H1 (cell line): ENCODE data around the gene DISC1. TPM values are rescaled to one million over a fixed set of nuclear protein-coding genes. Genes with fewer than 3 reads are reported as not detected.
"Not testable (repeated sequence)": the region's sequence is repeated elsewhere in the genome, so short reads cannot be mapped to it uniquely, and the experiment has no call there.

ENCODE experiments used
- CTCF ChIA-PET: fragments of 300-600 bp; sonication (Branson Sonifier 250); formaldehyde crosslinking; loops from one replicate; lab custom pipeline; 2021; ENCODE audit not compliant: partially characterized antibody; lab: Charles Lee
- POLR2A ChIA-PET: fragments of 300-600 bp; sonication (Branson Sonifier 250); formaldehyde crosslinking; loops from one replicate; lab custom pipeline; 2021; ENCODE audit warnings: inconsistent platforms; ENCODE audit not compliant: partially characterized antibody; lab: Charles Lee
- DNase-seq, 2 experiments: peaks; one replicate each; pipeline versions ENCODE4 v3.0.0 to v3.0.0-alpha.2; 2010 to 2022; ENCODE audit warnings: low spot score in 2 of 2, low read depth in 1 of 2, mixed read lengths in 1 of 2
- FAIRE-seq: peaks from 2 replicates; lab custom pipeline; 2011; peaks lifted over from hg19 to GRCh38; lab: Jason Lieb, UNC
- H2AFZ ChIP-seq: 2 replicates; pipeline ENCODE4 v1.8.1; 2012; ENCODE audit warnings: low read length, inconsistent platforms
- H2AK5ac ChIP-seq: 2 replicates; pipeline ENCODE4 v1.6.1; 2013; ENCODE audit warnings: low read depth, low read length
- H2BK120ac ChIP-seq: replicated peaks from 2 replicates; pipeline ENCODE3; 2013; ENCODE audit warnings: low read depth, low read length, inconsistent platforms
- H2BK12ac ChIP-seq: 2 replicates; pipeline ENCODE4 v1.6.1; 2013; ENCODE audit warnings: low read depth, low read length
- H2BK15ac ChIP-seq: 2 replicates; pipeline ENCODE4 v1.6.1; 2013; ENCODE audit warnings: low read length
- H2BK20ac ChIP-seq: 2 replicates; pipeline ENCODE4 v1.6.1; 2013; ENCODE audit warnings: low read length
- H2BK5ac ChIP-seq: 2 replicates; pipeline ENCODE4 v1.6.1; 2013; ENCODE audit warnings: low read depth, low read length
- H3K14ac ChIP-seq: 2 replicates; pipeline ENCODE4 v1.6.1; 2013; ENCODE audit warnings: inconsistent platforms; ENCODE audit not compliant: insufficient read length
- H3K18ac ChIP-seq: 2 replicates; pipeline ENCODE4 v1.6.1; 2013; ENCODE audit warnings: low read length; ENCODE audit errors: extremely low read depth
- H3K23ac ChIP-seq: 2 replicates; pipeline ENCODE4 v1.6.1; 2013; ENCODE audit warnings: inconsistent platforms; ENCODE audit not compliant: insufficient read length
- H3K23me2 ChIP-seq: 2 replicates; pipeline ENCODE4 v1.6.1; 2013; ENCODE audit warnings: low read depth, low read length
- H3K27ac ChIP-seq: 2 replicates; pipeline ENCODE4 v1.6.1; 2011; ENCODE audit warnings: low read depth, low read length, inconsistent platforms
- H3K27me3 ChIP-seq, 4 experiments: replicated peaks in 1 of 4; 1 replicate in 1 of 4; 2 replicates in 3 of 4; pipeline versions ENCODE4 v1.6.1 to v1.8.1; 2011 to 2013; ENCODE audit warnings: low read length in 3 of 4, mild to moderate bottlenecking in 3 of 4, inconsistent platforms in 2 of 4, mixed read lengths in 2 of 4, moderate library complexity in 1 of 4; ENCODE audit not compliant: control insufficient read depth in 3 of 4, insufficient read depth in 3 of 4; ENCODE audit errors: extremely low read depth in 1 of 4
- H3K36me3 ChIP-seq, 4 experiments: 2 replicates each; pipeline versions ENCODE4 v1.6.1 to v1.8.1; 2011 to 2013; ENCODE audit warnings: mild to moderate bottlenecking in 4 of 4, low read length in 3 of 4, moderate library complexity in 2 of 4, control low read depth in 1 of 4, inconsistent platforms in 1 of 4; ENCODE audit not compliant: insufficient read depth in 4 of 4, control insufficient read depth in 2 of 4
- H3K4ac ChIP-seq: replicated peaks from 2 replicates; pipeline ENCODE3; 2013; ENCODE audit warnings: low read length, low read depth, mixed read lengths, inconsistent platforms; ENCODE audit not compliant: insufficient read length
- H3K4me1 ChIP-seq, 4 experiments: replicated peaks in 1 of 4; 1 replicate in 1 of 4; 2 replicates in 3 of 4; pipeline versions ENCODE4 v1.6.1 to v1.8.1; 2011 to 2013; ENCODE audit warnings: low read length in 3 of 4, inconsistent platforms in 2 of 4, mixed read lengths in 1 of 4; ENCODE audit not compliant: insufficient read depth in 4 of 4, control insufficient read depth in 3 of 4
- H3K4me2 ChIP-seq, 2 experiments: 2 replicates each; pipeline versions ENCODE4 v1.6.1 to v1.8.1; 2011 to 2013; ENCODE audit warnings: low read depth in 2 of 2, low read length in 2 of 2, control low read depth in 1 of 2, inconsistent platforms in 1 of 2, mild to moderate bottlenecking in 1 of 2; ENCODE audit not compliant: insufficient read depth in 1 of 2
- H3K4me3 ChIP-seq, 4 experiments: fragments of 200-600, 300-600 bp in 1 of 4; sonication (generic), shearing (Covaris generic), sonication (Bioruptor Twin) in 1 of 4; 2 replicates each; pipeline versions ENCODE4 v1.5.1 to v1.8.1; 2011 to 2016; ENCODE audit warnings: low read length in 4 of 4, low read depth in 3 of 4, control low read depth in 2 of 4, inconsistent platforms in 2 of 4, mild to moderate bottlenecking in 2 of 4, mixed read lengths in 1 of 4, moderate library complexity in 1 of 4; ENCODE audit not compliant: insufficient read depth in 2 of 4; ENCODE audit errors: extremely low read depth in 1 of 4
- H3K56ac ChIP-seq: replicated peaks from 2 replicates; pipeline ENCODE3; 2013; ENCODE audit warnings: low read depth, mild to moderate bottlenecking, mixed read lengths, low read length, inconsistent platforms; ENCODE audit not compliant: insufficient read length
- H3K79me1 ChIP-seq: 2 replicates; pipeline ENCODE4 v1.6.1; 2013; ENCODE audit warnings: low read depth, low read length, control low read depth
- H3K79me2 ChIP-seq, 2 experiments: 2 replicates each; pipeline versions ENCODE4 v1.6.1 to v1.8.1; 2012 to 2013; ENCODE audit warnings: low read length in 2 of 2, mild to moderate bottlenecking in 2 of 2, inconsistent platforms in 1 of 2; ENCODE audit not compliant: insufficient read depth in 2 of 2, control insufficient read depth in 1 of 2
- H3K9ac ChIP-seq, 4 experiments: replicated peaks in 1 of 4; 1 replicate in 1 of 4; 2 replicates in 3 of 4; pipeline versions ENCODE4 v1.6.1 to v1.8.1; 2011 to 2013; ENCODE audit warnings: low read depth in 3 of 4, low read length in 3 of 4, control low read depth in 2 of 4, mild to moderate bottlenecking in 2 of 4, moderate library complexity in 2 of 4, inconsistent platforms in 1 of 4; ENCODE audit errors: extremely low read depth in 1 of 4
- H3K9me3 ChIP-seq, 2 experiments: 2 replicates each; pipeline versions ENCODE4 v1.6.1 to v1.8.1; 2012 to 2013; ENCODE audit warnings: mild to moderate bottlenecking in 2 of 2, moderate library complexity in 2 of 2, control low read depth in 1 of 2, inconsistent platforms in 1 of 2, low read depth in 1 of 2, low read length in 1 of 2, mixed read lengths in 1 of 2; ENCODE audit not compliant: insufficient read depth in 2 of 2
- H4K20me1 ChIP-seq, 2 experiments: replicated peaks in 1 of 2; 2 replicates each; pipeline versions ENCODE3 to v1.8.1; 2011 to 2013; ENCODE audit warnings: inconsistent platforms in 2 of 2, low read length in 2 of 2, mild to moderate bottlenecking in 1 of 2; ENCODE audit not compliant: insufficient read depth in 2 of 2, control insufficient read depth in 1 of 2
- H4K5ac ChIP-seq: 2 replicates; pipeline ENCODE4 v1.6.1; 2013; ENCODE audit warnings: low read length, low read depth, mixed read lengths, inconsistent platforms; ENCODE audit not compliant: insufficient read length
- H4K8ac ChIP-seq: 2 replicates; pipeline ENCODE4 v1.8.0; 2013; ENCODE audit warnings: mild to moderate bottlenecking, moderate library complexity, low read length, inconsistent platforms; ENCODE audit not compliant: insufficient read depth; ENCODE audit errors: extremely low read depth
- H4K91ac ChIP-seq: replicated peaks from 2 replicates; pipeline ENCODE3; 2013; ENCODE audit warnings: low read length, mixed read lengths, inconsistent platforms; ENCODE audit not compliant: insufficient read length
- WGBS, 2 experiments: shearing (Covaris generic) in 1 of 2; methylation state at CpG; one replicate each; pipeline versions ENCODE4 v1.1.6 to v1.1.7; 2013 to 2015; ENCODE audit warnings: low lambda C conversion rate in 2 of 2, mixed read lengths in 2 of 2, inconsistent platforms in 1 of 2, low coverage in 1 of 2, missing lambda C conversion rate in 1 of 2; ENCODE audit not compliant: insufficient replicate concordance in 2 of 2, insufficient coverage in 1 of 2, insufficient read length in 1 of 2; ENCODE audit errors: extremely low coverage in 1 of 2, missing lambda C conversion rate in 1 of 2; 5-methylcytosine and 5-hydroxymethylcytosine counted together
- polyA plus RNA-seq, 7 experiments: library from polyadenylated mRNA; depleted of rRNA in 3 of 7; stranded (reverse) in 5 of 7; unstranded in 2 of 7; fragments of >200 nt in 5 of 7; fragments of 200-250 nt in 2 of 7; gene quantifications; 1 replicate in 5 of 7; 2 replicates in 1 of 7; 4 replicates in 1 of 7; pipeline versions ENCODE4 v1.2.1 to v1.2.3, GENCODE V29; 2011 to 2013; ENCODE audit warnings: missing spikeins in 2 of 7, mixed read lengths in 2 of 7
- total RNA-seq: library from RNA; stranded (reverse); fragmentation: NEBNext Ultra II Directional; extraction: Animal tissue kit (Norgen Biotek cat#: 25700); gene quantifications from 2 replicates; pipeline ENCODE4 v1.2.1, GENCODE V29; 2021

The DISC1 gene
- total and polyA plus RNA-seq, 2 of the 8 experiments (the other 6 are each of a cell fraction or from before 2014, with no cell fraction given), result 1.1 to 3.5 TPM

DNA sequence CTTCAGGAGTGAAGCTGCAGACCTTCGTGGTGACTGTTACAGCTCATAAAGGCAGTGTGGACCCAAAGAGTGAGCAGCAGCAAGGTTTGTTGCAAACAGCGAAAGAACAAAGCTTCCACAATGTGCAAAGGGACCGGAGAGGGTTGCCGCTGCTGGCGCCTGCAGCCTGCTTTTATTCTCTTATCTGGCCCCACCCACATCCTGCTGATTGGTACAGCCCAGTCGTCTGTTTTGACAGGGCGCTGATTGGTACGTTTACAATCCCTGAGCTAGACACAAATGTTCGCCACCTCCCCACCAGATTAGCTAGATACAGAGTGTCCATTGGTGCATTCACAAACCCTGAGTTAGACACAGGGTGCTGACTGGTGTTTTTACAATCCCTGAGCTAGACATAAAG lies 14.9 kb downstream of the DISC1 start:
- H4K5ac ChIP-seq, H3K4me1 ChIP-seq, H4K91ac ChIP-seq, H3K79me2 ChIP-seq, DNase-seq, FAIRE-seq, H3K23ac ChIP-seq, H3K56ac ChIP-seq, H2AK5ac ChIP-seq, H2BK20ac ChIP-seq, H3K4me3 ChIP-seq, H3K23me2 ChIP-seq, H3K36me3 ChIP-seq, H2BK5ac ChIP-seq, H3K14ac ChIP-seq, H2BK12ac ChIP-seq, H2AFZ ChIP-seq, H4K8ac ChIP-seq, H3K27ac ChIP-seq, H2BK15ac ChIP-seq, H3K27me3 ChIP-seq, H4K20me1 ChIP-seq, H3K9me3 ChIP-seq, H3K18ac ChIP-seq, H3K79me1 ChIP-seq, H2BK120ac ChIP-seq, H3K9ac ChIP-seq, H3K4ac ChIP-seq, POLR2A ChIA-PET, H3K4me2 ChIP-seq: not testable (repeated sequence)
- WGBS, 2 experiments, result 84% methylated on average over 9 of the region's 9 CpGs; no CpG with 5 or more reads in 1 of the 2 experiments
- CTCF ChIA-PET, result interaction anchor here (0.9 to 4.9 kb wide), 2 partner anchors 33 to 51 kb away, joined by 3 to 13 read pairs; no protein-coding TSS in a partner anchor

DNA sequence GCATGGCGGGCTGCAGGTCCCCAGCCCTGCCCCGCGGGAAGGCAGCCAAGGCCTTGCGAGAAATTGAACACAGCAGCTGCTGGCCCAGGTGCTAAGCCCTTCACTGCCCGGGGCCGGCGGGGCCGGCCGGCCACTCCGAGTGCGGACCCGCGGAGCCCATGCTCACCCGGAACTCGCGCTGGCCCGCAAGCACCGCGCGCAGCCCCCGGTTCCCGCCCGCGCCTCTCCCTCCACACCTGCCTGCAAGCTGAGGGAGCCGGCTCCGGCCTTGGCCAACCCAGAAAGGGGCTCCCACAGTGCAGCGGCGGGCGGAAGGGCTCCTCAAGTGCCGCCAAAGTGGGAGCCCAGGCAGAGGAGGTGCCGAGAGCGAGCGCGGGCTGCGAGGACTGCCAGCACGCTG lies 15.5 kb downstream of the DISC1 start:
- H2AK5ac ChIP-seq, H3K23me2 ChIP-seq, DNase-seq, H3K9ac ChIP-seq, H2BK120ac ChIP-seq, H3K9me3 ChIP-seq, H3K79me2 ChIP-seq, H2BK12ac ChIP-seq, H3K27me3 ChIP-seq, H2BK20ac ChIP-seq, H2AFZ ChIP-seq, H2BK15ac ChIP-seq, H3K4me3 ChIP-seq, H3K79me1 ChIP-seq, H3K27ac ChIP-seq, H2BK5ac ChIP-seq, H3K14ac ChIP-seq, H4K20me1 ChIP-seq, H3K4me2 ChIP-seq, H3K18ac ChIP-seq, H3K4me1 ChIP-seq, POLR2A ChIA-PET, H3K23ac ChIP-seq, H4K91ac ChIP-seq, H4K5ac ChIP-seq, FAIRE-seq, H3K4ac ChIP-seq, H3K36me3 ChIP-seq, H3K56ac ChIP-seq, H4K8ac ChIP-seq: not testable (repeated sequence)
- CTCF ChIA-PET, result interaction anchor here (0.7 to 4.9 kb wide), 4 partner anchors 50 to 1452 kb away, joined by 3 to 13 read pairs (median 4); no protein-coding TSS in a partner anchor
- 89% methylated on average over 13 of the region's 36 CpGs; no CpG with 5 or more reads in 1 of the 2 experiments for WGBS, 2 experiments
